ENCODE results near the gene LCN6. TPM values are rescaled to one million over a fixed set of nuclear protein-coding genes. Genes with fewer than 3 reads are reported as not detected.

The LCN6 gene
- total and polyA plus RNA-seq, 4 donors = 1.4 to 12.3 (median 8.6) TPM; not detected in 1

- H3K27me3 ChIP-seq (ENCODE audit: control insufficient read depth in 3 of 3, insufficient read depth in 3 of 3, low read length in 2 of 3) = peaks cover 0 to 7% (median 4%) of the 10 kb centered on the region in 3 donors
- H3K9ac ChIP-seq (ENCODE audit: insufficient read depth in 1 of 2, low read length in 2 of 2) = no peak overlapping the region
- ATAC-seq (ENCODE audit: insufficient read depth, low FRiP score) = no peak
- H3K27ac ChIP-seq (ENCODE audit: low read depth in 1 of 2, low read length in 1 of 2) = no peak overlapping the region
- no peak overlapping the region for H3K4me3 ChIP-seq
- no peak for TF ChIP-seq CTCF (IDR thresholded peaks at IDR 0.05; ENCODE audit: control extremely low read depth, extremely low read depth)
- no peaks in the 10 kb centered on the region for H3K9me3 ChIP-seq (ENCODE audit: control insufficient read depth in 4 of 4, insufficient read depth in 3 of 4, low read length in 3 of 4)
- H3K36me3 ChIP-seq (ENCODE audit: control insufficient read depth in 4 of 4, insufficient read depth in 4 of 4, low read length in 4 of 4) = no peaks in the 10 kb centered on the region
- H3K4me1 ChIP-seq (ENCODE audit: control insufficient read depth in 5 of 5, insufficient read depth in 5 of 5, low read length in 5 of 5) = peaks cover 0 to 15% (median 10%) of the 10 kb centered on the region in 5 donors
- no peak for DNase-seq
- 90 to 93% methylated on average over 16 of the region's 16 CpGs for WGBS, 2 donors
Measured at GRCh38 chr9:136743639-136744211, 4.6 kb downstream of the LCN6 start.

- WGBS, 2 donors = 49 to 65% methylated on average over 25 of the region's 25 CpGs
- no peak within 1 kb of the TSS for H3K9ac ChIP-seq (ENCODE audit: insufficient read depth in 1 of 2, low read length in 2 of 2)
- H3K4me3 ChIP-seq = no peak within 1 kb of the TSS
- DNase-seq (peak in 1 of 3 donors; percentile 35), ATAC-seq (ENCODE audit: insufficient read depth, low FRiP score) (no peak)
- no peak for TF ChIP-seq CTCF (IDR thresholded peaks at IDR 0.05; ENCODE audit: control extremely low read depth, extremely low read depth)
- H3K4me1 ChIP-seq (ENCODE audit: control insufficient read depth in 5 of 5, insufficient read depth in 5 of 5, low read length in 5 of 5) = peaks cover 0 to 15% (median 10%) of the 10 kb centered on the region in 5 donors
- no peaks in the 10 kb centered on the region for H3K9me3 ChIP-seq (ENCODE audit: control insufficient read depth in 4 of 4, insufficient read depth in 3 of 4, low read length in 3 of 4)
- no peaks in the 10 kb centered on the region for H3K36me3 ChIP-seq (ENCODE audit: control insufficient read depth in 4 of 4, insufficient read depth in 4 of 4, low read length in 4 of 4)
- no peak within 1 kb of the TSS for H3K27ac ChIP-seq (ENCODE audit: low read depth in 1 of 2, low read length in 1 of 2)
- peaks cover 0 to 7% (median 4%) of the 10 kb centered on the region in 3 donors for H3K27me3 ChIP-seq (ENCODE audit: control insufficient read depth in 3 of 3, insufficient read depth in 3 of 3, low read length in 2 of 3)
Measured at GRCh38 chr9:136742591-136743391, 5.5 kb downstream of the LCN6 start, which contains the start of gene LCN10. Gene LCN10, minus strand, starts transcription at chr9:136742940. Its CDS starts 37 bp downstream, at chr9:136742903.

- DNase-seq (no peak), ATAC-seq (ENCODE audit: insufficient read depth, low FRiP score) (no peak)
- TF ChIP-seq CTCF (IDR thresholded peaks at IDR 0.05; ENCODE audit: control extremely low read depth, extremely low read depth) = no peak
- Histone ChIP-seq H3K36me3 (ENCODE audit: control insufficient read depth in 4 of 4, insufficient read depth in 4 of 4, low read length in 4 of 4) (no peaks in the 10 kb centered on the region), H3K4me1 (ENCODE audit: control insufficient read depth in 5 of 5, insufficient read depth in 5 of 5, low read length in 5 of 5) (peaks cover 0 to 15% (median 10%) of the 10 kb centered on the region in 5 donors), H3K27me3 (ENCODE audit: control insufficient read depth in 3 of 3, insufficient read depth in 3 of 3, low read length in 2 of 3) (peaks cover 0 to 7% (median 4%) of the 10 kb centered on the region in 3 donors), H3K4me3 (no peak overlapping the region), H3K9me3 (ENCODE audit: control insufficient read depth in 4 of 4, insufficient read depth in 3 of 4, low read length in 3 of 4) (no peaks in the 10 kb centered on the region), H3K27ac (ENCODE audit: low read depth in 1 of 2, low read length in 1 of 2) (no peak overlapping the region), H3K9ac (ENCODE audit: insufficient read depth in 1 of 2, low read length in 2 of 2) (no peak overlapping the region)
- 19% methylated on average over 28 to 32 of the region's 32 CpGs for WGBS, 2 donors
Measured at GRCh38 chr9:136741883-136742571, 6.3 kb downstream of the LCN6 start.

All from lung (tissue), 12 donors.